Heart left ventricle (tissue), 16 donors: ENCODE results near the gene AMER3. TPM values are rescaled to one million over a fixed set of nuclear protein-coding genes. Genes with fewer than 3 reads are reported as not detected.

Experiments used
- ATAC-seq, 4 donors: fragments of 200-7000 bp; cut with Tn5 transposase; one replicate each; pipeline ENCODE4 v1.9.1; 2020 to 2022; ENCODE audit warnings: moderate library complexity in 4 of 4, mild to moderate bottlenecking in 3 of 4, moderate number of reproducible peaks in 1 of 4
- DNase-seq, 5 donors: peaks; one replicate each; pipeline ENCODE4 v3.0.0-alpha.2; 2020
- H3K27ac ChIP-seq, 12 donors: fragments of 200-600 bp; sonication (generic) in 4 of 12; one replicate each; pipeline versions ENCODE4 v1.5.0 to v1.8.0; 2016 to 2022; ENCODE audit warnings: mild to moderate bottlenecking in 2 of 12
- H3K27me3 ChIP-seq, 9 donors: fragments of 200-600 bp; sonication (generic) in 2 of 9; one replicate each; pipeline versions ENCODE4 v1.5.1 to v1.8.0; 2016 to 2022; ENCODE audit warnings: mild to moderate bottlenecking in 3 of 9
- H3K36me3 ChIP-seq, 9 donors: fragments of 200-600 bp; sonication (generic) in 2 of 9; one replicate each; pipeline versions ENCODE4 v1.5.0 to v1.8.0; 2018 to 2022; ENCODE audit warnings: mild to moderate bottlenecking in 2 of 9
- H3K4me1 ChIP-seq, 12 donors: fragments of 200-600 bp; sonication (generic) in 4 of 12; one replicate each; pipeline versions ENCODE4 v1.5.0 to v1.8.0; 2016 to 2022; ENCODE audit warnings: mild to moderate bottlenecking in 3 of 12
- H3K4me3 ChIP-seq, 12 donors: fragments of 200-600 bp; sonication (generic) in 4 of 12; one replicate each; pipeline versions ENCODE4 v1.5.0 to v1.8.0; 2017 to 2022; ENCODE audit warnings: mild to moderate bottlenecking in 9 of 12, moderate library complexity in 4 of 12
- H3K9me3 ChIP-seq, 12 donors: fragments of 200-600 bp; sonication (generic) in 4 of 12; one replicate each; pipeline versions ENCODE4 v1.5.0 to v1.8.0; 2016 to 2022; ENCODE audit warnings: mild to moderate bottlenecking in 1 of 12
- CTCF ChIP-seq, 12 donors: fragments of 200-600 bp; sonication (generic) in 4 of 12; IDR thresholded peaks; one replicate each; pipeline versions ENCODE4 v1.5.0 to v1.8.0; 2018 to 2022; ENCODE audit warnings: antibody characterized with exemption in 12 of 12, mild to moderate bottlenecking in 5 of 12
- POLR2A ChIP-seq, 2 donors: fragments of 450-650 bp; IDR thresholded peaks; one replicate each; pipeline ENCODE4 v1.6.1; 2017; ENCODE audit warnings: antibody characterized with exemption in 2 of 2, mild to moderate bottlenecking in 2 of 2, moderate library complexity in 2 of 2
- WGBS, 4 donors: extraction: QIAGEN DNeasy Blood & Tissue Kit in 2 of 4; methylation state at CpG; one replicate each; pipeline versions ENCODE4 v1.1.5 to v1.1.7; 2013 to 2018; 5-methylcytosine and 5-hydroxymethylcytosine counted together
- intact Hi-C, 10 donors: fragments of 100-400 bp; cut with DNase I; formaldehyde crosslinking; loops; one replicate each; pipeline versions ENCODE4 v1.11.1 to v1.14.2; 2022
- polyA plus RNA-seq, 2 donors: library from polyadenylated mRNA; stranded (reverse); fragments of 200-250 nt; gene quantifications; one replicate each; pipeline ENCODE4 v1.2.3, GENCODE V29; 2013
- total RNA-seq, 9 donors: library from RNA; depleted of rRNA in 2 of 9; stranded (reverse); fragments of >200 nt in 2 of 9; fragmentation: NEBNext Ultra II Directional in 3 of 9; extraction: Animal tissue kit (Norgen Biotek cat#: 25700) in 3 of 9; gene quantifications; one replicate each; pipeline versions ENCODE4 v1.1.0 to v1.2.4, GENCODE V29; 2016 to 2023
- donor health status: ischemic (EF 13 %, LVEDD 7.1; RV severe dilation, severe dysfunction).
- donor health status: healthy with polysubstance abuse.
- donor health status: DM: no; HTN: yes; CAD: no.
- donor health status: DM: no; HTN: no; CAD: no.
- donor health status: ischemic (EF 25% LVEDD 6.9; RV normal size, moderate dysfunction).
- donor health status: ischemic (EF 25% LVEDD 5.7; RV mildly dilated, moderate dysfunction).
- donor health status: healthy.
- donor health status: DM: yes; HTN: yes; CAD: no.
- donor health status: ischemic (EF 35%, LVEDD 5.7; RV mildly dilated, moderate dysfunction).
- donor health status: nonischemic (EF 11% LVEDD 7.7; RV severe dilation, severe dysfunction).
- donor health status: DM: yes; HTN: yes; CAD: no.
- donor health status: PGD.
- donor health status: ischemic (EF 29% LVEDD 5.4; RV normal size, mild dysfunction).
- donor health status: nonischemic (EF 23%, LVEDD 6.1; RV moderate dilation, normal function).

Gene AMER3
- total and polyA plus RNA-seq, 11 donors, result not detected

DNA sequence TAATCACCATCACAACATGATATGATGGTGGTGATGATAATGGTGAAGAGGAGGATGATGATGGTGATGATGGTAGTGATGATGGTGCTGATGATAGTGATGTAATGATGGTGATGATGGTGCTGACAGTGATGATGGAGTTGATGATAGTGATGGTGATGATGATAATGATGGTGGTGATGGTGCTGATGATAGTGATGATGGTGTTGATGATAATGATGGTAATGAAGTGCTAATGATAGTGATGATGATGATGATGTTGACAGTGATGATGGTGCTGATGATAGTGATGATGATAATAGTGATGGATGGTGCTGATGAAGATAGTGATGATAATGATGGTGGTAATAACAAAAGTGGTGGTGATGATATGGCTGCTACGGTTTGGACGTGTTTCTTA, 30.9 kb upstream of the AMER3 start:
- peaks cover 0 to 16% (median 0%) of the 10 kb centered on the region in 9 donors for H3K27me3 ChIP-seq
- H3K9me3 ChIP-seq, result peaks cover 0 to 9% (median 0%) of the 10 kb centered on the region in 12 donors
- intact Hi-C loops, result no loop called here
- no peak for DNase-seq
- peaks cover 5 to 22% (median 14%) of the 10 kb centered on the region in 12 donors for H3K4me1 ChIP-seq
- no peak overlapping the region for H3K27ac ChIP-seq
- no peak for TF ChIP-seq POLR2A (IDR thresholded peaks at IDR 0.05)
- TF ChIP-seq CTCF (IDR thresholded peaks at IDR 0.05), result no peak
- H3K36me3 ChIP-seq, result no peaks in the 10 kb centered on the region
- no peak overlapping the region for H3K4me3 ChIP-seq
- WGBS, 4 donors, result 82 to 89% (median 84%) methylated on average over 2 of the region's 2 CpGs
- no peak for ATAC-seq

- intact Hi-C loops, result no loop called here
- Histone ChIP-seq H3K4me1 (peaks cover 5 to 22% (median 14%) of the 10 kb centered on the region in 12 donors), H3K9me3 (peaks cover 0 to 8% (median 0%) of the 10 kb centered on the region in 12 donors)
Measured at GRCh38 chr2:130726614-130727180, 28.6 kb upstream of the AMER3 start.

DNA sequence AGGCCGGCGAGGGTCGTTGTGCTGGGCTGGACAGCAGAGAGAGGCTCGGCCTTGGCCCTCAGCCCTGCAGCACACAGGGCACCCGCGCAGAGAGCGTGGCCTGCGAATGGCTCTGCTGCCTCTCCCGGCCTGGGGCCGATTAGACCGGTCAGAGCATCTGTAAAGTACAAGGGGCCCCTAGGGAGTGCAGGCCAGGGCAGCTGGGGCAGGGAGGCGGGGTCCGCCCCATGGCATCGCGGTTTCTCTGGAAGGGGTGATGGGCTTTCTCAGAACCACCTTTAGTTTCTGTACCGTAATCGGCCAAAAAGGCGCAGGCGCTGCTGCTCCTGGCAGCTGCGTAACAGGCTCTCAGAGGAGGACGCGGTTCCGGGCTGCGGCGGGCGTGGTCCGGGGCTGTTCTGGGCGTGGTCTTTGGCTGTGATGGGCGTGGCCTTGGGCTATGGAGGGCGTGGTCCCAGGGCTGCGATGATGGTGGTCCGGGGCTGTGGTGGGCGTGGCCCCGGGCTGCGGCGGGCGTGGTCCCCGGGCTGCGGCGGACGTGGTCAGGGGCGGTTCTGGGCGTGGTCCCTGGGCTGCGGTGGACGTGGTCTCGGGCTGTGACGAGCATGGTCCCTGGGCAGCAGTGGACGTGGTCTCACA, 27.9 kb upstream of the AMER3 start:
- DNase-seq (peak; percentile 68 to 87 (median 83)), ATAC-seq (peak; percentile 89 to 98 (median 96))
- TF ChIP-seq POLR2A (IDR thresholded peaks at IDR 0.05), result peak in 1 of 2 donors; percentile 21
- TF ChIP-seq CTCF (IDR thresholded peaks at IDR 0.05), result no peak
- H3K4me1 ChIP-seq, result peaks cover 5 to 22% (median 14%) of the 10 kb centered on the region in 12 donors
- no peaks in the 10 kb centered on the region for H3K36me3 ChIP-seq
- peaks cover 0 to 6% (median 0%) of the 10 kb centered on the region in 9 donors for H3K27me3 ChIP-seq
- peak overlapping the region; percentile 2 to 67 (median 60) for H3K4me3 ChIP-seq
- intact Hi-C loops, result no loop called here
- 1 to 2% (median 1%) methylated on average over 26 to 48 of the region's 48 CpGs for WGBS, 4 donors
- H3K9me3 ChIP-seq, result peaks cover 0 to 2% (median 0%) of the 10 kb centered on the region in 12 donors
- H3K27ac ChIP-seq, result peak overlapping the region; percentile 6 to 74 (median 57)

More at GRCh38 chr2:130726614-130727180, 28.6 kb upstream of the AMER3 start:
- TF ChIP-seq CTCF (IDR thresholded peaks at IDR 0.05), result no peak
- ATAC-seq (no peak), DNase-seq (peak in 1 of 5 donors; percentile 28)
- H3K27ac ChIP-seq, result peak overlapping the region in 6 of 12 donors; percentile 39 to 70 (median 57)
- peaks cover 0 to 6% (median 0%) of the 10 kb centered on the region in 9 donors for H3K27me3 ChIP-seq
- WGBS, 4 donors, result 16 to 25% (median 20%) methylated on average over 11 to 20 of the region's 20 CpGs
- H3K36me3 ChIP-seq, result no peaks in the 10 kb centered on the region
- peak overlapping the region; percentile 2 to 67 (median 60) for H3K4me3 ChIP-seq

DNA sequence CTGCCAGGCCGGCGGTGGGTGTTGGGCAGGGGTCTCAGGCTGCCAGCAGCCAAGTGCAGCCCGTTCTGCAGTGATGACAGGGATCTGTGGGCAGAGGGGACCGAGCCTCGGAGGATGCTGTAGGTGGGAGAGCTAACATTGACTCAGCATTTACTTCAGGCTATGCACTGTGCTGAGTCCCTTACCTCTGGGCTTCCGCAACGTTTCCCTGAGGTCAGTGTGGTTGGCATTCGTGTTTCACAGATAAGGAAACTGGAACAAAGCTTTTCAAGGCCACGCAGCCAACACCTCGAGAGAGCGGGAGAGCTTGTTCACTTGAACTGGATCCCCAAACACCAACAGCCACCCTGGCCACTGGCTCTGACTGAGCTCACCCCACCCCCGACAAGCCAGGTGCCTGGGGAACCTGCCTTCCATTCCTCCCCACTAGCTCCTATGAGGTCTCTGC, 27.3 kb upstream of the AMER3 start:
- DNase-seq (peak in 1 of 5 donors; percentile 37), ATAC-seq (peak; percentile 36 to 70 (median 56))
- intact Hi-C loops, result no loop called here
- Histone ChIP-seq H3K36me3 (no peaks in the 10 kb centered on the region), H3K27ac (peak overlapping the region in 9 of 12 donors; percentile 13 to 74 (median 58)), H3K4me1 (peaks cover 5 to 22% (median 14%) of the 10 kb centered on the region in 12 donors), H3K4me3 (peak overlapping the region; percentile 2 to 67 (median 60)), H3K9me3 (no peaks in the 10 kb centered on the region), H3K27me3 (peaks cover 0 to 6% (median 0%) of the 10 kb centered on the region in 9 donors)
- WGBS, 4 donors, result 2 to 14% (median 9%) methylated on average over 6 to 12 of the region's 12 CpGs
- TF ChIP-seq POLR2A (IDR thresholded peaks at IDR 0.05) (no peak), CTCF (IDR thresholded peaks at IDR 0.05) (no peak)
